SK-N-SH (cell line): ENCODE data around the gene CHST11. TPM values are rescaled to one million over a fixed set of nuclear protein-coding genes. Genes with fewer than 3 reads are reported as not detected.

Source experiments
- CTCF ChIA-PET: fragments of 300-600, 350-600 bp; formaldehyde crosslinking; extraction: SDS; loops from one replicate; lab custom pipeline; 2021; lab: Yijun Ruan, JAX
- POLR2A ChIA-PET: fragments of 350-600 bp; sonication (Branson Sonifier 250); formaldehyde crosslinking; extraction: SDS; loops from one replicate; lab custom pipeline; 2020; ENCODE audit warnings: antibody characterized with exemption, inconsistent platforms; lab: Yijun Ruan, JAX
- DNase-seq: peaks from one replicate; pipeline ENCODE4 v3.0.0; 2012
- H2AFZ ChIP-seq: fragments of 200-600 bp; sonication (generic); 2 replicates; pipeline ENCODE4 v1.8.1; 2016; ENCODE audit warnings: antibody characterized with exemption, mild to moderate bottlenecking, low read depth
- H3F3A ChIP-seq: fragments of 200-600 bp; sonication (generic); replicated peaks from 2 replicates; pipeline ENCODE3; 2016; ENCODE audit warnings: antibody characterized with exemption, mild to moderate bottlenecking; ENCODE audit not compliant: insufficient read depth
- H3K27ac ChIP-seq, 2 experiments: fragments of 200-500 bp in 1 of 2; fragments of 200-600 bp in 1 of 2; sonication (Bioruptor generic) in 1 of 2; sonication (generic), shearing (Covaris generic) in 1 of 2; 2 replicates each; pipeline versions ENCODE4 v1.5.1 to v1.6.1; 2014 to 2016; ENCODE audit warnings: low read depth in 2 of 2, inconsistent platforms in 1 of 2, low read length in 1 of 2, mild to moderate bottlenecking in 1 of 2, mixed read lengths in 1 of 2
- H3K27me3 ChIP-seq: fragments of 200-600 bp; sonication (generic), shearing (Covaris generic); 2 replicates; pipeline ENCODE4 v1.6.1; 2016; ENCODE audit warnings: mixed run types; ENCODE audit not compliant: insufficient read depth
- H3K36me3 ChIP-seq, 2 experiments: fragments of 200-500 bp in 1 of 2; fragments of 200-600 bp in 1 of 2; sonication (Bioruptor generic) in 1 of 2; sonication (generic) in 1 of 2; replicated peaks in 1 of 2; 2 replicates each; pipeline versions ENCODE3 to v1.5.1; 2014 to 2016; ENCODE audit warnings: low read length in 1 of 2, mild to moderate bottlenecking in 1 of 2; ENCODE audit not compliant: insufficient read depth in 2 of 2, control insufficient read depth in 1 of 2
- H3K4me1 ChIP-seq, 2 experiments: fragments of 200-500 bp in 1 of 2; fragments of 200-600 bp in 1 of 2; sonication (Bioruptor generic) in 1 of 2; sonication (generic), shearing (Covaris generic) in 1 of 2; 2 replicates each; pipeline versions ENCODE4 v1.5.1 to v1.6.1; 2014 to 2016; ENCODE audit warnings: low read depth in 1 of 2, low read length in 1 of 2, mixed run types in 1 of 2; ENCODE audit not compliant: insufficient read depth in 2 of 2, control insufficient read depth in 1 of 2
- H3K4me2 ChIP-seq: fragments of 200-600 bp; sonication (generic), shearing (Covaris generic); 2 replicates; pipeline ENCODE4 v1.6.1; 2017; ENCODE audit warnings: mixed run types
- H3K4me3 ChIP-seq, 2 experiments: fragments of 200-500 bp in 1 of 2; fragments of 200-600 bp in 1 of 2; sonication (Bioruptor generic) in 1 of 2; sonication (generic), shearing (Covaris generic) in 1 of 2; 2 replicates each; pipeline versions ENCODE4 v1.5.1 to v1.8.1; 2014 to 2016; ENCODE audit warnings: low read depth in 2 of 2, inconsistent platforms in 1 of 2, low read length in 1 of 2, mild to moderate bottlenecking in 1 of 2, mixed read lengths in 1 of 2, moderate library complexity in 1 of 2
- H3K79me2 ChIP-seq: fragments of 200-600 bp; sonication (generic); 2 replicates; pipeline ENCODE4 v1.8.1; 2017; ENCODE audit warnings: mild to moderate bottlenecking; ENCODE audit not compliant: insufficient read depth
- H3K9ac ChIP-seq: fragments of 200-600 bp; sonication (generic); 2 replicates; pipeline ENCODE4 v1.6.1; 2017; ENCODE audit warnings: mixed run types
- H3K9me2 ChIP-seq: fragments of 200-600 bp; sonication (generic); 2 replicates; pipeline ENCODE4 v1.6.1; 2017; ENCODE audit warnings: mixed run types
- H3K9me3 ChIP-seq: fragments of 200-600 bp; sonication (generic); 2 replicates; pipeline ENCODE4 v1.6.1; 2017; ENCODE audit warnings: mixed run types, mild to moderate bottlenecking, moderate library complexity
- H4K20me1 ChIP-seq: fragments of 200-600 bp; sonication (generic); 2 replicates; pipeline ENCODE4 v1.6.1; 2017; ENCODE audit warnings: mild to moderate bottlenecking, mixed run types; ENCODE audit not compliant: insufficient read depth
- ELF1 ChIP-seq: IDR thresholded peaks from 2 replicates; pipeline ENCODE4 v1.4.0; 2012
- FOSL2 ChIP-seq: IDR thresholded peaks from 2 replicates; pipeline ENCODE4 v1.4.0; 2012; ENCODE audit warnings: low read depth, mild to moderate bottlenecking, moderate library complexity, borderline replicate concordance
- FOXJ3 ChIP-seq: sonication (generic); formaldehyde crosslinking; IDR thresholded peaks from 2 replicates; pipeline ENCODE4 v1.5.1; 2020; ENCODE audit warnings: mild to moderate bottlenecking, missing genetic modification reagents
- FOXM1 ChIP-seq: IDR thresholded peaks from 2 replicates; pipeline ENCODE4 v1.4.0; 2012; ENCODE audit warnings: low read depth, mild to moderate bottlenecking
- GABPA ChIP-seq: IDR thresholded peaks from 2 replicates; pipeline ENCODE4 v1.4.0; 2012; ENCODE audit warnings: low read depth, mild to moderate bottlenecking
- JUND ChIP-seq: IDR thresholded peaks from 2 replicates; pipeline ENCODE4 v1.4.0; 2012
- MXI1 ChIP-seq: IDR thresholded peaks from 2 replicates; pipeline ENCODE4 v1.6.1; 2012; ENCODE audit warnings: mild to moderate bottlenecking, low read depth, low read length, improper control_type of control experiment
- NFIC ChIP-seq: IDR thresholded peaks from 2 replicates; pipeline ENCODE4 v1.4.0; 2012; ENCODE audit warnings: borderline replicate concordance
- NRF1 ChIP-seq: IDR thresholded peaks from 2 replicates; pipeline ENCODE4 v1.6.1; 2012; ENCODE audit warnings: low read depth, mild to moderate bottlenecking, low read length
- SMC3 ChIP-seq: IDR thresholded peaks from 2 replicates; pipeline ENCODE4 v1.6.1; 2012; ENCODE audit warnings: low read depth, low read length, improper control_type of control experiment
- TCF12 ChIP-seq: IDR thresholded peaks from 2 replicates; pipeline ENCODE4 v1.4.0; 2012
- TEAD4 ChIP-seq: IDR thresholded peaks from 2 replicates; pipeline ENCODE4 v1.4.0; 2012; ENCODE audit warnings: mild to moderate bottlenecking, borderline replicate concordance; ENCODE audit not compliant: insufficient read depth
- WGBS: methylation state at CpG from one replicate; pipeline ENCODE4 v1.1.6; 2017; ENCODE audit warnings: low lambda C conversion rate; 5-methylcytosine and 5-hydroxymethylcytosine counted together
- polyA plus RNA-seq, 3 experiments: library from polyadenylated mRNA; depleted of rRNA; stranded (reverse); fragments of >200 nt; gene quantifications; 2 replicates each; pipeline ENCODE4 v1.2.3, GENCODE V29; 2012
- TF ChIP-seq, protein P1 (sequence below): IDR thresholded peaks from 2 replicates; pipeline ENCODE4; 2012
- TF ChIP-seq, protein P2 (sequence below): IDR thresholded peaks from 2 replicates; pipeline ENCODE4 v1.4.0; 2012; ENCODE audit warnings: low read depth, borderline replicate concordance
- TF ChIP-seq, protein P3 (sequence below): IDR thresholded peaks from 2 replicates; pipeline ENCODE4 v1.6.1; 2012; ENCODE audit warnings: mild to moderate bottlenecking, low read depth, low read length, moderate library complexity

Gene CHST11
- polyA plus RNA-seq, 1 of the 3 experiments (the other 2 are of a cell fraction) = 18.6 TPM

DNA sequence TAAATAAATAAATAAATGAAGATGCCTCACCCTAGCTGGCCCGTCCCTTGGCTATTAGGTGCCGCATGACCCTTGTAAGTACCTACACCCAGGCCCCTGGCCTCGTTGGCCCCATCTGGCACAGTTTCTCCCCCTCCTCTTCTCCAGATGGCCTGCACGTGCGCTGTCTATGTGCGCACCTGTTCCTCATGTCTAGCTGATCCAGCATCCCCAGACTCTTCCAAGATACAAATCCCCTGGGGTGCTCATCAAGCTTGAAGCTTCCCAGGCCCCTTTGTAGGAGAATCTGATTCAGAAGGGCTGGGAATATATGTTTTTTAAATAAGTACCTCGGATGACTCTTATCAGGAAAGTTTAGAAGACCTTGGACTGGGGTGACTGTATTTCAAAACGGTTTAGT, 133.3 kb downstream of the CHST11 start:
- DNase-seq = no peak
- peaks cover 9% of the 10 kb centered on the region for H3F3A ChIP-seq

DNA sequence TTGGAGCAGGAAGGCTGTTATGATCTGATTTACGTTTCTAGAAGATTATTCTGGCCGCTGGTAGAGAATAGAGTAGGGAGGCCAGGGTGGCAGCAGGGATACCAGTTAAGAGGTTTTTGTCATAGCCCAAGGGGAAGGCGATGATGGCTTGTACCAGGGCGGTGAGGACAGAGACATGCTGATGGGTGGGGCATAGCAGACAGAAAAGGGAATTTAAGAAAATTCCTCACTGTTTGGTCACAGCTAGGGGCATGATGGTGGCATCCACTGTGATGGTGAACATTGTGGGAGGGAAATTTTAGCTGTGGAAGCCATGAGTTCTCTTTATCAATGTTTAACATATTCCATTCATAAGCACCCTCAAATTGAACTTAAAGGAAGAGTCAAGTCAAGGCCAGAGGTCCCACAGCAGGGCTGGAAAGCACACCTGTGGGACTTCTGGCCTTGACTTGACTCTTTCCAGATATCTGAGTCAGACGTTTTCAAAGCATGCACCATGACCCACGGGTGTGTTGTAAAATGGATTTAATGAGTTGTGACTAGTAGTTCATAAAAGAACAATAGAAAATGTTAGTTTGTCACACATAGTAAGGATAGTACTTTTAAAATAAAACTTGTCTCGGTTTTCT, 134.6 kb downstream of the CHST11 start:
- Histone ChIP-seq H3K9me3 (no peaks in the 10 kb centered on the region), H3K27ac (no peak overlapping the region), H3K4me2 (no peak overlapping the region), H3F3A (peaks cover 16% of the 10 kb centered on the region), H3K79me2 (no peaks in the 10 kb centered on the region; the same call in 1 of the 2 replicates)
- 70% methylated on average over 7 of the region's 7 CpGs for WGBS
- no peak for DNase-seq
- TF ChIP-seq FOSL2 = no peak
- no peak for TF ChIP-seq NFIC
- no peak for TF ChIP-seq JUND
- TF ChIP-seq SMC3 = no peak
- no peak for TF ChIP-seq FOXJ3 (CRISPR knock-in tag)
- no peak for TF ChIP-seq NRF1
- TF ChIP-seq, all 33 proteins: peak for 0
- H3K9me2 ChIP-seq = no peaks in the 10 kb centered on the region
- no peaks in the 10 kb centered on the region for H4K20me1 ChIP-seq
- no peaks in the 10 kb centered on the region for H3K27me3 ChIP-seq
- ChIA-PET CTCF (no interaction called here), POLR2A (no interaction called here)
- H2AFZ ChIP-seq = no peak overlapping the region
- H3K9ac ChIP-seq = no peak overlapping the region
- peaks cover 2 to 9% of the 10 kb centered on the region in 2 experiments; a peak in 3 of 4 replicates for H3K4me1 ChIP-seq
- H3K36me3 ChIP-seq = no peaks in the 10 kb centered on the region
- H3K4me3 ChIP-seq = no peak overlapping the region

More for the DNA sequence above, 133.3 kb downstream of the CHST11 start:
- Histone ChIP-seq H3K4me1 (peaks cover 0 to 2% of the 10 kb centered on the region in 2 experiments; a peak in 2 of 4 replicates), H3K9ac (no peak overlapping the region), H3K79me2 (no peaks in the 10 kb centered on the region; the same call in 1 of the 2 replicates), H3K27ac (no peak overlapping the region), H2AFZ (no peak overlapping the region), H3K36me3 (no peaks in the 10 kb centered on the region), H3K9me3 (no peaks in the 10 kb centered on the region), H3K9me2 (no peaks in the 10 kb centered on the region), H4K20me1 (no peaks in the 10 kb centered on the region), H3K4me3 (no peak overlapping the region), H3K27me3 (no peaks in the 10 kb centered on the region), H3K4me2 (no peak overlapping the region)
- POLR2A ChIA-PET = no interaction called here
- CTCF ChIA-PET = no interaction called here
- WGBS = 95% methylated on average over 8 of the region's 8 CpGs
- TF ChIP-seq MXI1 (no peak), SMC3 (no peak), FOSL2 (no peak), FOXJ3 (CRISPR knock-in tag) (no peak), FOXM1 (no peak), TEAD4 (no peak), JUND (no peak)
- TF ChIP-seq, protein P1, sequence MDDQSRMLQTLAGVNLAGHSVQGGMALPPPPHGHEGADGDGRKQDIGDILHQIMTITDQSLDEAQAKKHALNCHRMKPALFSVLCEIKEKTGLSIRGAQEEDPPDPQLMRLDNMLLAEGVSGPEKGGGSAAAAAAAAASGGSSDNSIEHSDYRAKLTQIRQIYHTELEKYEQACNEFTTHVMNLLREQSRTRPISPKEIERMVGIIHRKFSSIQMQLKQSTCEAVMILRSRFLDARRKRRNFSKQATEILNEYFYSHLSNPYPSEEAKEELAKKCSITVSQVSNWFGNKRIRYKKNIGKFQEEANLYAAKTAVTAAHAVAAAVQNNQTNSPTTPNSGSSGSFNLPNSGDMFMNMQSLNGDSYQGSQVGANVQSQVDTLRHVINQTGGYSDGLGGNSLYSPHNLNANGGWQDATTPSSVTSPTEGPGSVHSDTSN = no peak

DNA sequence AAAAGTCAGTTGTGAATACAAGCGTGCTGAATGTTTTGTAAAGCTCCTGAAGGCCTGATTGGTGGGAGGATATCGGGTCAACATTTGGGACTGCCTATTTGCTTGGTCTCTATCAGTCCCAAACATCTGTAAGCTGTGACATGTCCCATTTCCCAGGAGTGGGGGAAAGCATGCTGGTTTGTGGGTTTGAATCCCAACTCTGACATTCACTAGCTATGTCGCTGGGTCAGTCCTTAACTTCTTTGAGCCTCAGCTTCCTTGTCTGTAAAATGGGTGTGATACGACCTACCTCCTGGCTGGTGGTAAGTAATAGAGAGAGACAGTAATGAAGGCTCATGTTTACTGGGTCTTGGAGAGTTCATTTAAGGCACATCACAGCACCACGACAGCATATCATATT, 136.7 kb downstream of the CHST11 start:
- Histone ChIP-seq H3K79me2 (no peaks in the 10 kb centered on the region; the same call in 1 of the 2 replicates), H3K9me3 (no peaks in the 10 kb centered on the region), H3K9me2 (no peaks in the 10 kb centered on the region), H3K4me1 (peaks cover 2 to 12% of the 10 kb centered on the region in 2 experiments; a peak in 3 of 4 replicates), H3K27me3 (no peaks in the 10 kb centered on the region), H2AFZ (no peak overlapping the region), H3K36me3 (no peaks in the 10 kb centered on the region), H3K27ac (no peak overlapping the region), H3F3A (peaks cover 21% of the 10 kb centered on the region), H3K4me3 (no peak overlapping the region), H3K9ac (no peak overlapping the region), H4K20me1 (no peaks in the 10 kb centered on the region), H3K4me2 (no peak overlapping the region)
- 88% methylated on average over 5 of the region's 5 CpGs for WGBS
- no peak for DNase-seq
- ChIA-PET CTCF (no interaction called here), POLR2A (no interaction called here)
- TF ChIP-seq TCF12 = no peak
- TF ChIP-seq, protein P2, sequence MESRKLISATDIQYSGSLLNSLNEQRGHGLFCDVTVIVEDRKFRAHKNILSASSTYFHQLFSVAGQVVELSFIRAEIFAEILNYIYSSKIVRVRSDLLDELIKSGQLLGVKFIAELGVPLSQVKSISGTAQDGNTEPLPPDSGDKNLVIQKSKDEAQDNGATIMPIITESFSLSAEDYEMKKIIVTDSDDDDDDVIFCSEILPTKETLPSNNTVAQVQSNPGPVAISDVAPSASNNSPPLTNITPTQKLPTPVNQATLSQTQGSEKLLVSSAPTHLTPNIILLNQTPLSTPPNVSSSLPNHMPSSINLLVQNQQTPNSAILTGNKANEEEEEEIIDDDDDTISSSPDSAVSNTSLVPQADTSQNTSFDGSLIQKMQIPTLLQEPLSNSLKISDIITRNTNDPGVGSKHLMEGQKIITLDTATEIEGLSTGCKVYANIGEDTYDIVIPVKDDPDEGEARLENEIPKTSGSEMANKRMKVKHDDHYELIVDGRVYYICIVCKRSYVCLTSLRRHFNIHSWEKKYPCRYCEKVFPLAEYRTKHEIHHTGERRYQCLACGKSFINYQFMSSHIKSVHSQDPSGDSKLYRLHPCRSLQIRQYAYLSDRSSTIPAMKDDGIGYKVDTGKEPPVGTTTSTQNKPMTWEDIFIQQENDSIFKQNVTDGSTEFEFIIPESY = no peak
- no peak for TF ChIP-seq ELF1
- no peak for TF ChIP-seq FOSL2
- TF ChIP-seq FOXJ3 (CRISPR knock-in tag) = no peak
- no peak for TF ChIP-seq FOXM1
- no peak for TF ChIP-seq NRF1
- TF ChIP-seq GABPA = no peak
- TF ChIP-seq, protein P3, sequence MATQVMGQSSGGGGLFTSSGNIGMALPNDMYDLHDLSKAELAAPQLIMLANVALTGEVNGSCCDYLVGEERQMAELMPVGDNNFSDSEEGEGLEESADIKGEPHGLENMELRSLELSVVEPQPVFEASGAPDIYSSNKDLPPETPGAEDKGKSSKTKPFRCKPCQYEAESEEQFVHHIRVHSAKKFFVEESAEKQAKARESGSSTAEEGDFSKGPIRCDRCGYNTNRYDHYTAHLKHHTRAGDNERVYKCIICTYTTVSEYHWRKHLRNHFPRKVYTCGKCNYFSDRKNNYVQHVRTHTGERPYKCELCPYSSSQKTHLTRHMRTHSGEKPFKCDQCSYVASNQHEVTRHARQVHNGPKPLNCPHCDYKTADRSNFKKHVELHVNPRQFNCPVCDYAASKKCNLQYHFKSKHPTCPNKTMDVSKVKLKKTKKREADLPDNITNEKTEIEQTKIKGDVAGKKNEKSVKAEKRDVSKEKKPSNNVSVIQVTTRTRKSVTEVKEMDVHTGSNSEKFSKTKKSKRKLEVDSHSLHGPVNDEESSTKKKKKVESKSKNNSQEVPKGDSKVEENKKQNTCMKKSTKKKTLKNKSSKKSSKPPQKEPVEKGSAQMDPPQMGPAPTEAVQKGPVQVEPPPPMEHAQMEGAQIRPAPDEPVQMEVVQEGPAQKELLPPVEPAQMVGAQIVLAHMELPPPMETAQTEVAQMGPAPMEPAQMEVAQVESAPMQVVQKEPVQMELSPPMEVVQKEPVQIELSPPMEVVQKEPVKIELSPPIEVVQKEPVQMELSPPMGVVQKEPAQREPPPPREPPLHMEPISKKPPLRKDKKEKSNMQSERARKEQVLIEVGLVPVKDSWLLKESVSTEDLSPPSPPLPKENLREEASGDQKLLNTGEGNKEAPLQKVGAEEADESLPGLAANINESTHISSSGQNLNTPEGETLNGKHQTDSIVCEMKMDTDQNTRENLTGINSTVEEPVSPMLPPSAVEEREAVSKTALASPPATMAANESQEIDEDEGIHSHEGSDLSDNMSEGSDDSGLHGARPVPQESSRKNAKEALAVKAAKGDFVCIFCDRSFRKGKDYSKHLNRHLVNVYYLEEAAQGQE = no peak
